ENCODE results near the gene PURB. TPM values are rescaled to one million over a fixed set of nuclear protein-coding genes. Genes with fewer than 3 reads are reported as not detected.

The PURB gene
- total and polyA plus RNA-seq, 9 of the 15 experiments (the other 6 are each of a cell fraction or from before 2014, with no cell fraction given): 1.6 to 14.1 (median 8.8) TPM

- peak; percentile 69; the same call in 1 of the 2 replicates for TF ChIP-seq E2F1 (CRISPR knock-in tag; IDR thresholded peaks at IDR 0.05)
- no peak for TF ChIP-seq ILF3 (IDR thresholded peaks at IDR 0.05; ENCODE audit: borderline replicate concordance)
- TF ChIP-seq ZNF280A (IDR thresholded peaks at IDR 0.05; ENCODE audit: low read depth, partially characterized antibody): no peak
- no peak for TF ChIP-seq SRSF9 (IDR thresholded peaks at IDR 0.05; ENCODE audit: borderline replicate concordance, low read depth, low read length)
- TF ChIP-seq ZFP36 (IDR thresholded peaks at IDR 0.05; ENCODE audit: low read depth, low read length, partially characterized antibody): peak; percentile 45
- peak; percentile 78 for TF ChIP-seq BHLHE40 (IDR thresholded peaks at IDR 0.05; ENCODE audit: low read length)
- 0 out of 2 replicates have a peak, but pooled peaks have one; percentile 64 for TF ChIP-seq FOXJ2 (tag; IDR thresholded peaks at IDR 0.05)
- TF ChIP-seq POLR2A (conservative IDR thresholded peaks at IDR 0.05): peak; percentile 98
- peak; percentile 87 for TF ChIP-seq PHF20 (IDR thresholded peaks at IDR 0.05; ENCODE audit: partially characterized antibody)
- TF ChIP-seq ETS2 (tag; IDR thresholded peaks at IDR 0.05; ENCODE audit: borderline replicate concordance, poor library complexity, severe bottlenecking): no peak
- TF ChIP-seq WHSC1 (IDR thresholded peaks at IDR 0.05; ENCODE audit: low read length): no peak
- TF ChIP-seq TCF15 (CRISPR knock-in tag; IDR thresholded peaks at IDR 0.05): no peak
- TF ChIP-seq SETDB1 (IDR thresholded peaks at IDR 0.05; ENCODE audit: low read length): peak; percentile 17
- peak in 1 of 2 experiments; percentile 78; a peak in 2 of 4 replicates for TF ChIP-seq SIN3A (IDR thresholded peaks at IDR 0.05; ENCODE audit: borderline replicate concordance in 2 of 2, control insufficient read depth in 1 of 2, low read depth in 2 of 2, low read length in 2 of 2)
- 0 out of 2 replicates have a peak, but pooled peaks have one; percentile 12 for TF ChIP-seq SMC3 (conservative IDR thresholded peaks at IDR 0.05; ENCODE audit: insufficient read depth, low read depth, low read length)
- no peak for TF ChIP-seq ZNF518B (CRISPR knock-in tag; IDR thresholded peaks at IDR 0.05)
- TF ChIP-seq DPF2 (IDR thresholded peaks at IDR 0.05): peak; percentile 65
- TF ChIP-seq CBFA2T3 (IDR thresholded peaks at IDR 0.05): no peak; the same call in 1 of the 2 replicates
- no peak for TF ChIP-seq NR2F6 (CRISPR knock-in tag; IDR thresholded peaks at IDR 0.05)
- peak; percentile 31; the same call in 1 of the 2 replicates for TF ChIP-seq ERF (CRISPR knock-in tag; IDR thresholded peaks at IDR 0.05)
- no peak; the same call in 1 of the 2 replicates for TF ChIP-seq DIDO1 (tag; IDR thresholded peaks at IDR 0.05; ENCODE audit: low read depth)
- no peak for TF ChIP-seq ZFP30 (CRISPR knock-in tag; IDR thresholded peaks at IDR 0.05; ENCODE audit: borderline replicate concordance)
These were observed at the start of gene PURB (continued) for GRCh38 chr7:44885394-44886317.

Measured in K562 (cell line).